Esophagus mucosa (tissue), 1 donor: ENCODE results near the gene SLC31A1. TPM values are rescaled to one million over a fixed set of nuclear protein-coding genes. Genes with fewer than 3 reads are reported as not detected.

Experiments used
- ATAC-seq: fragments of 200-7000 bp; cut with Tn5 transposase; one replicate; pipeline ENCODE4 v1.9.1; 2020
- total RNA-seq: library from RNA; stranded (reverse); gene quantifications from one replicate; pipeline ENCODE4 v1.2.4, GENCODE V29; 2023
- donor health status: DM: yes; HTN: yes; CAD: no.

The SLC31A1 gene
- total RNA-seq, 1 donor from 2014 or later: 22.2 TPM

- ATAC-seq: peak; percentile 57
Measured at GRCh38 chr9:113309204-113309813, 88.0 kb downstream of the SLC31A1 start.

- ATAC-seq: no peak
Measured at GRCh38 chr9:113310538-113310937, 89.2 kb downstream of the SLC31A1 start.

- no peak for ATAC-seq
Measured at GRCh38 chr9:113311961-113312360, 90.6 kb downstream of the SLC31A1 start.

GRCh38 chr9:113313261-113313660 lies 91.9 kb downstream of the SLC31A1 start:
- ATAC-seq: no peak

Other genes starting within 250 kb of the SLC31A1 start
- gene ZNF883, start 209.4 kb upstream of the SLC31A1 start, total RNA-seq: 1.0 TPM
- 1.1 TPM for gene ZFP37, start 164.8 kb upstream of the SLC31A1 start, total RNA-seq
- gene SLC31A2, start 70.5 kb upstream of the SLC31A1 start, total RNA-seq: 5.3 TPM
- gene FKBP15, start 267 bp upstream of the SLC31A1 start, total RNA-seq: 18.8 TPM
- 15.3 TPM for gene CDC26, start 54.0 kb downstream of the SLC31A1 start, total RNA-seq
- gene PRPF4, start 54.1 kb downstream of the SLC31A1 start, total RNA-seq: 15.6 TPM
- 4.2 TPM for gene RNF183, start 81.8 kb downstream of the SLC31A1 start, total RNA-seq
- 3.7 TPM for gene WDR31, start 118.7 kb downstream of the SLC31A1 start, total RNA-seq
- 37.6 TPM for gene BSPRY, start 128.0 kb downstream of the SLC31A1 start, total RNA-seq
- gene HDHD3, start 155.4 kb downstream of the SLC31A1 start, total RNA-seq: 41.2 TPM
- 55.2 TPM for gene ALAD, start 179.7 kb downstream of the SLC31A1 start, total RNA-seq
- gene POLE3, start 189.1 kb downstream of the SLC31A1 start, total RNA-seq: 39.7 TPM
- gene C9orf43, start 189.2 kb downstream of the SLC31A1 start, total RNA-seq: 0.36 TPM
- 22.8 TPM for gene RGS3, start 242.2 kb downstream of the SLC31A1 start, total RNA-seq